Lung (tissue), 12 donors: ENCODE data around the gene PARM1. TPM values are rescaled to one million over a fixed set of nuclear protein-coding genes. Genes with fewer than 3 reads are reported as not detected.

Experiments used
- ATAC-seq: fragments of 200-7000 bp; cut with Tn5 transposase; one replicate; pipeline ENCODE4 v1.9.1; 2020; ENCODE audit warnings: moderate number of reproducible peaks; ENCODE audit not compliant: insufficient read depth, low FRiP score
- DNase-seq, 3 donors: peaks; one replicate each; pipeline ENCODE4 v3.0.0-alpha.2; 2013 to 2017
- H3K27ac ChIP-seq, 2 donors: one replicate each; pipeline ENCODE4 v1.5.1; 2013; ENCODE audit warnings: mild to moderate bottlenecking in 2 of 2, moderate library complexity in 2 of 2, control low read depth in 1 of 2, inconsistent platforms in 1 of 2, low read depth in 1 of 2, low read length in 1 of 2
- H3K27me3 ChIP-seq, 3 donors: one replicate each; pipeline ENCODE4 v1.5.1; 2013; ENCODE audit warnings: low read length in 2 of 3; ENCODE audit not compliant: control insufficient read depth in 3 of 3, insufficient read depth in 3 of 3
- H3K36me3 ChIP-seq, 4 donors: one replicate each; pipeline ENCODE4 v1.5.1; 2013; ENCODE audit warnings: low read length in 4 of 4, mild to moderate bottlenecking in 1 of 4, moderate library complexity in 1 of 4; ENCODE audit not compliant: control insufficient read depth in 4 of 4, insufficient read depth in 4 of 4
- H3K4me1 ChIP-seq, 5 donors: one replicate each; pipeline ENCODE4 v1.5.1; 2013; ENCODE audit warnings: low read length in 5 of 5, mild to moderate bottlenecking in 2 of 5, moderate library complexity in 1 of 5; ENCODE audit not compliant: control insufficient read depth in 5 of 5, insufficient read depth in 5 of 5
- H3K4me3 ChIP-seq: one replicate; pipeline ENCODE4 v1.5.1; 2013; ENCODE audit warnings: mild to moderate bottlenecking, control low read depth, moderate library complexity
- H3K9ac ChIP-seq, 2 donors: one replicate each; pipeline ENCODE4 v1.5.1; 2013; ENCODE audit warnings: low read length in 2 of 2, control low read depth in 1 of 2; ENCODE audit not compliant: insufficient read depth in 1 of 2
- H3K9me3 ChIP-seq, 4 donors: one replicate each; pipeline ENCODE4 v1.5.1; 2013; ENCODE audit warnings: low read length in 3 of 4, mild to moderate bottlenecking in 1 of 4, moderate library complexity in 1 of 4; ENCODE audit not compliant: control insufficient read depth in 4 of 4, insufficient read depth in 3 of 4
- CTCF ChIP-seq: IDR thresholded peaks from 2 replicates; pipeline ENCODE4 v1.5.1; 2012; ENCODE audit warnings: mild to moderate bottlenecking; ENCODE audit errors: control extremely low read depth, extremely low read depth
- WGBS, 2 donors: extraction: QIAGEN DNeasy Blood & Tissue Kit; methylation state at CpG; one replicate each; pipeline ENCODE4 v1.1.7; 2013; 5-methylcytosine and 5-hydroxymethylcytosine counted together
- polyA plus RNA-seq, 2 donors: library from polyadenylated mRNA; stranded (reverse); fragments of 200-250 nt; gene quantifications; one replicate each; pipeline ENCODE4 v1.2.1, GENCODE V29; 2013
- total RNA-seq, 2 donors: library from RNA; depleted of rRNA in 1 of 2; stranded (reverse); fragments of >200 nt in 1 of 2; gene quantifications; one replicate each; pipeline ENCODE4 v1.2.1, GENCODE V29; 2014 to 2021
- donor health status: control.
- donor health status: control.
- donor health status: Bipolar disorder and iron deficiency.
- donor health status: healthy.
- donor health status: DM: yes; HTN: yes; CAD: no.

Gene PARM1
- total and polyA plus RNA-seq, 4 donors: 25.4 to 101 (median 40.5) TPM

- Histone ChIP-seq H3K27ac (no peak overlapping the region), H3K36me3 (no peaks in the 10 kb centered on the region), H3K9ac (no peak overlapping the region), H3K9me3 (no peaks in the 10 kb centered on the region), H3K27me3 (no peaks in the 10 kb centered on the region), H3K4me3 (no peak overlapping the region), H3K4me1 (no peaks in the 10 kb centered on the region)
- no peak for ATAC-seq
- 82 to 91% methylated on average over 2 of the region's 2 CpGs for WGBS, 2 donors
- DNase-seq: no peak
- TF ChIP-seq CTCF: no peak
These were observed 35.5 kb upstream of the PARM1 start for GRCh38 chr4:74897386-74897785.

DNA sequence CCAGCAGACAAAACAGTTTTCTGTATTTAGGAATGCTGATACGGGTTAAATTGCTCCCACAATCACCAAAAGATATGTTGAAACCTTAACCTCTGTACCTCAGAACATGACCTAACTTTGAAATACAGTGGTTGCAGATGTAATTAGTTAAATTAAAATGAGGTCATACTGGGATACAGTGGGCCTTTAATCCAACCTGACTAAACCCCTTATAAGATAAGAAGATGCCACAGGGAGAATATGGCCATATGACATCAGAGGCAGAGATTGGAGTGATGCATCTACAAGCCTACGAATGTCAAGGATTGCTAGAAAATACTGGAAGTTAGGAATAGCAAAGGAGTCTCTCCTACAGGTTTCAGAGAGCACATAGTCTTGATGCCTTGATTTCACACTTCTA lies 32.1 kb upstream of the PARM1 start:
- ATAC-seq: no peak
- no peak for TF ChIP-seq CTCF
- WGBS, 2 donors: 79 to 83% methylated on average over 2 of the region's 2 CpGs

GRCh38 chr4:74904509-74905065 lies 28.3 kb upstream of the PARM1 start:
- no peak overlapping the region for H3K9ac ChIP-seq
- TF ChIP-seq CTCF: no peak
- H3K4me1 ChIP-seq: no peaks in the 10 kb centered on the region
- no peaks in the 10 kb centered on the region for H3K9me3 ChIP-seq
- H3K27me3 ChIP-seq: no peaks in the 10 kb centered on the region
- 68 to 76% methylated on average over 3 of the region's 3 CpGs for WGBS, 2 donors
- no peak overlapping the region for H3K4me3 ChIP-seq
- ATAC-seq (no peak), DNase-seq (no peak)
- no peaks in the 10 kb centered on the region for H3K36me3 ChIP-seq
- no peak overlapping the region for H3K27ac ChIP-seq

More for the DNA sequence above, 32.1 kb upstream of the PARM1 start:
- DNase-seq: no peak
- no peaks in the 10 kb centered on the region for H3K4me1 ChIP-seq
- H3K27me3 ChIP-seq: no peaks in the 10 kb centered on the region
- H3K4me3 ChIP-seq: no peak overlapping the region
- H3K9ac ChIP-seq: no peak overlapping the region
- no peaks in the 10 kb centered on the region for H3K9me3 ChIP-seq
- H3K27ac ChIP-seq: no peak overlapping the region
- no peaks in the 10 kb centered on the region for H3K36me3 ChIP-seq

- H3K9me3 ChIP-seq: no peaks in the 10 kb centered on the region
These were observed 26.1 kb upstream of the PARM1 start for GRCh38 chr4:74906771-74907170.

More at GRCh38 chr4:74906771-74907170, 26.1 kb upstream of the PARM1 start:
- Histone ChIP-seq H3K36me3 (no peaks in the 10 kb centered on the region), H3K4me1 (no peaks in the 10 kb centered on the region), H3K4me3 (no peak overlapping the region), H3K9ac (no peak overlapping the region), H3K27ac (no peak overlapping the region), H3K27me3 (no peaks in the 10 kb centered on the region)
- DNase-seq (no peak), ATAC-seq (no peak)
- no peak for TF ChIP-seq CTCF
- WGBS, 2 donors: 69 to 82% methylated on average over 2 of the region's 2 CpGs
